ENCODE results near the gene PRMT6. TPM values are rescaled to one million over a fixed set of nuclear protein-coding genes. Genes with fewer than 3 reads are reported as not detected.
"Not testable (repeated sequence)": the region's sequence is repeated elsewhere in the genome, so short reads cannot be mapped to it uniquely, and the experiment has no call there.

Gene PRMT6
- 21.7 TPM for polyA plus RNA-seq
- long read RNA-seq, donor 1, transcript PRMT6-201 (1 exons, 2,616 nt): major isoform, 22 of 23 reads
- long read RNA-seq, donor 1, partial matches to known transcripts: 0 of 23 reads
- long read RNA-seq, donor 1, other reads (novel, unspliced or antisense): 0 of 23 reads
- long read RNA-seq, donor 2, transcript PRMT6-201 (1 exons, 2,616 nt): major isoform, 32 of 33 reads
- long read RNA-seq, donor 2, partial matches to known transcripts: 0 of 33 reads
- long read RNA-seq, donor 2, other reads (novel, unspliced or antisense): 0 of 33 reads
- long read RNA-seq, donor 3: 0 reads
- long read RNA-seq, donor 4, partial matches to known transcripts: 0 of 1 reads
- long read RNA-seq, donor 4, other reads (novel, unspliced or antisense): 0 of 1 reads
- long read RNA-seq, donor 5, transcript PRMT6-201 (1 exons, 2,616 nt): major isoform, 11 of 12 reads
- long read RNA-seq, donor 5, partial matches to known transcripts: 0 of 12 reads
- long read RNA-seq, donor 5, other reads (novel, unspliced or antisense): 0 of 12 reads
- long read RNA-seq, donor 6, transcript PRMT6-201 (1 exons, 2,616 nt): major isoform, 22 of 22 reads
- long read RNA-seq, donor 6, partial matches to known transcripts: 0 of 22 reads
- long read RNA-seq, donor 6, other reads (novel, unspliced or antisense): 0 of 22 reads
- long read RNA-seq, donor 7, transcript PRMT6-201 (1 exons, 2,616 nt): major isoform, 14 of 14 reads
- long read RNA-seq, donor 7, partial matches to known transcripts: 0 of 14 reads
- long read RNA-seq, donor 7, other reads (novel, unspliced or antisense): 0 of 14 reads
- long read RNA-seq, donor 8, transcript PRMT6-201 (1 exons, 2,616 nt): major isoform, 24 of 24 reads
- long read RNA-seq, donor 8, partial matches to known transcripts: 0 of 24 reads
- long read RNA-seq, donor 8, other reads (novel, unspliced or antisense): 0 of 24 reads
- long read RNA-seq, donor 9, transcript PRMT6-201 (1 exons, 2,616 nt): major isoform, 13 of 15 reads
- long read RNA-seq, donor 9, partial matches to known transcripts: 0 of 15 reads
- long read RNA-seq, donor 9, other reads (novel, unspliced or antisense): 0 of 15 reads
- long read RNA-seq, donor 10, transcript PRMT6-201 (1 exons, 2,616 nt): major isoform, 24 of 24 reads
- long read RNA-seq, donor 10, partial matches to known transcripts: 0 of 24 reads
- long read RNA-seq, donor 10, other reads (novel, unspliced or antisense): 0 of 24 reads
- long read RNA-seq, donor 11, transcript PRMT6-201 (1 exons, 2,616 nt): major isoform, 17 of 17 reads
- long read RNA-seq, donor 11, partial matches to known transcripts: 0 of 17 reads
- long read RNA-seq, donor 11, other reads (novel, unspliced or antisense): 0 of 17 reads

DNA sequence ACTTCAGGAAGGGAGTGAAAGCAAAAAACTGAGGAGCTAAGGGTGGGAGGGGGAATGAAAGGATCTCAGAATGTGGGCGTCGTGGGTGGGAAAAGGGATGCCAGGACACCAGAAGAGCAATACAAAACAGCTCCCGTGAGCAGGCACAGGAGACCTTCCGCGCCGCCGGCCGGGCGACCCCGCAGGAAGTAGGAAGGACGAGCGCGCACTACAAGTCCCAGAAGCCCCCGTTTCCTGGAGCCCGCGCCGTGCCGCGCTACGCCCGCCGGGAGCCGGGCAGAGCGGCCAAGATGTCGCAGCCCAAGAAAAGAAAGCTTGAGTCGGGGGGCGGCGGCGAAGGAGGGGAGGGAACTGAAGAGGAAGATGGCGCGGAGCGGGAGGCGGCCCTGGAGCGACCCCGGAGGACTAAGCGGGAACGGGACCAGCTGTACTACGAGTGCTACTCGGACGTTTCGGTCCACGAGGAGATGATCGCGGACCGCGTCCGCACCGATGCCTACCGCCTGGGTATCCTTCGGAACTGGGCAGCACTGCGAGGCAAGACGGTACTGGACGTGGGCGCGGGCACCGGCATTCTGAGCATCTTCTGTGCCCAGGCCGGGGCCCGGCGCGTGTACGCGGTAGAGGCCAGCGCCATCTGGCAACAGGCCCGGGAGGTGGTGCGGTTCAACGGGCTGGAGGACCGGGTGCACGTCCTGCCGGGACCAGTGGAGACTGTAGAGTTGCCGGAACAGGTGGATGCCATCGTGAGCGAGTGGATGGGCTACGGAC lies at the start of gene PRMT6:
TSS of gene PRMT6 (plus strand) at position 249 of the 771 bp plus-strand sequence. CDS start at position 291, 42 bp downstream.
- no CpG with 5 or more reads among the region's 73 CpGs for WGBS (ENCODE audit: insufficient coverage, low lambda C conversion rate)
- peak within 1 kb of the TSS; percentile 64 for H3K27ac ChIP-seq (ENCODE audit: low read length)

DNA sequence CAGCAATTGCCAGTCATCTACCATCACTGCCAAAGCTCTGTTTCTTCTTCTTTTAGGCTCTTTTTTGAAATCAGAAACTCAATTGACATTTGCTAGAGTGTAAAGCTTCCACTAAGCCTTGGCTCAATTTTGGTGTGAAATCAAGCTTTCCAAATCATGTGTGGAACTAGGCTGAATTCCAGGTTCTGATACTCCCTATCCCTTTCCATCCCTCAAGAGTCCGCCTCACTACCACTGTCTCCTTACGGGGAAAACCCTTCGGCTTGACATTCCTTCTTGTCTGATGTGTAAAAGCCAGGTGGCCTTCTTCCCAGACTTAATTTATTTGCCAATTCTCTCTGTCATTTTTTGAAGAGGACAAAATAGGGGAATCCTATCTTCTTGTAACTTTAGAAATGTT lies 47.2 kb upstream of the PRMT6 start:
- Histone ChIP-seq H3K27me3 (ENCODE audit: control insufficient read depth, insufficient read depth, low read length) (no peaks in the 10 kb centered on the region), H3K4me1 (ENCODE audit: control insufficient read depth, insufficient read depth, low read length) (no peaks in the 10 kb centered on the region), H3K27ac (ENCODE audit: low read length) (no peak overlapping the region), H3K36me3 (ENCODE audit: control insufficient read depth, insufficient read depth, low read length) (no peaks in the 10 kb centered on the region), H3K4me3 (ENCODE audit: low read length) (no peak overlapping the region), H3K9me3 (ENCODE audit: control insufficient read depth, low read depth, low read length) (no peaks in the 10 kb centered on the region)
- DNase-seq: no peak
- WGBS (ENCODE audit: insufficient coverage, low lambda C conversion rate): 80% methylated on average over 1 of the region's 3 CpGs

More for the DNA sequence above, at the start of gene PRMT6:
- DNase-seq: peak; percentile 72 to 90
- H3K9me3 ChIP-seq (ENCODE audit: control insufficient read depth, low read depth, low read length): no peaks in the 10 kb centered on the region
- peaks cover 5% of the 10 kb centered on the region for H3K4me1 ChIP-seq (ENCODE audit: control insufficient read depth, insufficient read depth, low read length)
- H3K4me3 ChIP-seq (ENCODE audit: low read length): peak within 1 kb of the TSS; percentile 88
- H3K27me3 ChIP-seq (ENCODE audit: control insufficient read depth, insufficient read depth, low read length): no peaks in the 10 kb centered on the region
- peaks cover 3% of the 10 kb centered on the region for H3K36me3 ChIP-seq (ENCODE audit: control insufficient read depth, insufficient read depth, low read length)

- no peaks in the 10 kb centered on the region for H3K9me3 ChIP-seq (ENCODE audit: control insufficient read depth, low read depth, low read length)
- no peak overlapping the region for H3K27ac ChIP-seq (ENCODE audit: low read length)
- H3K36me3 ChIP-seq (ENCODE audit: control insufficient read depth, insufficient read depth, low read length): no peaks in the 10 kb centered on the region
- DNase-seq: no peak
- no peaks in the 10 kb centered on the region for H3K27me3 ChIP-seq (ENCODE audit: control insufficient read depth, insufficient read depth, low read length)
- WGBS (ENCODE audit: insufficient coverage, low lambda C conversion rate): 40% methylated on average over 1 of the region's 3 CpGs
- H3K4me1 ChIP-seq (ENCODE audit: control insufficient read depth, insufficient read depth, low read length): no peaks in the 10 kb centered on the region
- H3K4me3 ChIP-seq (ENCODE audit: low read length): no peak overlapping the region
Observed at GRCh38 chr1:107010582-107010981, 45.9 kb upstream of the PRMT6 start.

DNA sequence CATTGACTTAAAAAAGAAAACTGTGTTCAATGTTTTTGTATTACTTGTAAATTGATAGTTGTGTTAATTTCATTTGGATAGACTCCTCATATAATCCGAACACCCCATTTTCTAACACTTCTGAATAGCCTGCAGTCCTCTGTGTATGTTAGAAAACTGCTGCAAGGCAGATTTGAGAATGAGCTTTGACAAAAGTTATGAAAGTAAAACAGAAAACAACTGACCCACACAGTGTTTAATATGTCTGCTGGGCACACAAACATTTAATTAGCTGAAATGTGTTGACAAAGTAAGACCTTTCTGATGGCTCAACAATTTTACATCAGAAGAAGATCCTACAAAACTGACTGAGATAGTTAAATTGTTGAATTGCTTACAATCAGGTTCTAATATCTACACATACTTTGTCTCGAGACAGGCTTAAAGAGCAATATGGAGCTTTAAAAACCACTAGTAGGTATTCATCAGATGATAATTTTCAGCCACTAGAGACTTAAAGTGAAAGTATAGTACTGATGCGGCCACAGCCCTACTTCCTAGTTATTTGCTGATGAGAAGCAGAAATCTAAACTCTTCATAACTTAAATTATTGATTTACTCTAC lies 40.0 kb upstream of the PRMT6 start:
- DNase-seq: no peak
- H3K9me3 ChIP-seq (ENCODE audit: control insufficient read depth, low read depth, low read length): no peaks in the 10 kb centered on the region
- no peak overlapping the region for H3K27ac ChIP-seq (ENCODE audit: low read length)
- no CpG with 5 or more reads among the region's 3 CpGs for WGBS (ENCODE audit: insufficient coverage, low lambda C conversion rate)
- no peaks in the 10 kb centered on the region for H3K4me1 ChIP-seq (ENCODE audit: control insufficient read depth, insufficient read depth, low read length)
- H3K4me3 ChIP-seq (ENCODE audit: low read length): no peak overlapping the region
- H3K36me3 ChIP-seq (ENCODE audit: control insufficient read depth, insufficient read depth, low read length): no peaks in the 10 kb centered on the region
- no peaks in the 10 kb centered on the region for H3K27me3 ChIP-seq (ENCODE audit: control insufficient read depth, insufficient read depth, low read length)

DNA sequence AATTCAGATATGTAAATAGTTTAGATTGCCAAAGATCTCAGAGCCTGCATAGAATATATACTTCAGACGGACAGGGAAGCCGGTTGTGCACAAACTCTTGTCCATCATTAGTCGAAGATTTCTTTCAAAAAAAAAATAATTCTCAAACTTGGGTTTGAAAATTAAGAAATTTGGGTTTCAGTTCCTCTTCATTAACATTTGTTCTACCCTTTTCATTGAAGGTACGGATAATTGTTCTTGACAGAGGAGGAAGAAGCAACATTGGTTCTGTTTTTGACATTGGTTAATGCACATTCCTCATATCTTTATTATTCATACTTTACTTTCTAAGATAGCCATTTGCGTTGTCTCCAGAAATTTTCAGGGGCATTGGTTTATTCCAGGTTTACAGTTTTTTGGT lies 38.0 kb upstream of the PRMT6 start:
- WGBS (ENCODE audit: insufficient coverage, low lambda C conversion rate): 82% methylated on average over 4 of the region's 5 CpGs
- no peak overlapping the region for H3K4me3 ChIP-seq (ENCODE audit: low read length)
- H3K4me1 ChIP-seq (ENCODE audit: control insufficient read depth, insufficient read depth, low read length): no peaks in the 10 kb centered on the region
- no peak overlapping the region for H3K27ac ChIP-seq (ENCODE audit: low read length)
- no peaks in the 10 kb centered on the region for H3K9me3 ChIP-seq (ENCODE audit: control insufficient read depth, low read depth, low read length)
- no peak for DNase-seq
- H3K27me3 ChIP-seq (ENCODE audit: control insufficient read depth, insufficient read depth, low read length): no peaks in the 10 kb centered on the region
- H3K36me3 ChIP-seq (ENCODE audit: control insufficient read depth, insufficient read depth, low read length): no peaks in the 10 kb centered on the region

DNA sequence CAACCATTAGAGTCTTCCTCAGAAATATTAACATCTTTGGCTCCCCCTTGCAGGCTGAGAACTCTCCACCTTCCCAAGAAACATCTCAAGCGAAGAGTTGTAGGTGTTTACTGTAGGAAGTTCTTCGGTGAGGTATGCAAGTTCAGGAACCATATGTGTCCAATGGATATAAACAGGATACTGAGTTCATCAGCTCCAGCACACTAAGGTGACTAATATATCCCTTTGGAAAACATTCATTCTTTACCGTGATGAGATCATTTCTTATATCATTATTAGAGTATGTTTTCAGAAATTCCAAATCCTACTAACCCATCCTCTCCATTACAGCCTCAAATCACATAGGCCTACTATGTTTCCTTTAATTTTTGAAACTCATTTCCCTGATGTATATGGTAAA lies 37.3 kb upstream of the PRMT6 start:
- no peak overlapping the region for H3K27ac ChIP-seq (ENCODE audit: low read length)
- H3K36me3 ChIP-seq (ENCODE audit: control insufficient read depth, insufficient read depth, low read length): no peaks in the 10 kb centered on the region
- DNase-seq: no peak
- H3K9me3 ChIP-seq (ENCODE audit: control insufficient read depth, low read depth, low read length): no peaks in the 10 kb centered on the region
- H3K4me3 ChIP-seq (ENCODE audit: low read length): no peak overlapping the region
- H3K4me1 ChIP-seq (ENCODE audit: control insufficient read depth, insufficient read depth, low read length): no peaks in the 10 kb centered on the region
- WGBS (ENCODE audit: insufficient coverage, low lambda C conversion rate): no CpG with 5 or more reads among the region's 3 CpGs
- no peaks in the 10 kb centered on the region for H3K27me3 ChIP-seq (ENCODE audit: control insufficient read depth, insufficient read depth, low read length)

GRCh38 chr1:107038874-107039273 lies 17.6 kb upstream of the PRMT6 start:
- H3K9me3 ChIP-seq (ENCODE audit: control insufficient read depth, low read depth, low read length); H3K4me3 ChIP-seq (ENCODE audit: low read length); H3K27me3 ChIP-seq (ENCODE audit: control insufficient read depth, insufficient read depth, low read length); H3K36me3 ChIP-seq (ENCODE audit: control insufficient read depth, insufficient read depth, low read length); H3K27ac ChIP-seq (ENCODE audit: low read length); H3K4me1 ChIP-seq (ENCODE audit: control insufficient read depth, insufficient read depth, low read length); DNase-seq: not testable (repeated sequence)
- WGBS (ENCODE audit: insufficient coverage, low lambda C conversion rate): 92% methylated on average over 2 of the region's 3 CpGs

DNA sequence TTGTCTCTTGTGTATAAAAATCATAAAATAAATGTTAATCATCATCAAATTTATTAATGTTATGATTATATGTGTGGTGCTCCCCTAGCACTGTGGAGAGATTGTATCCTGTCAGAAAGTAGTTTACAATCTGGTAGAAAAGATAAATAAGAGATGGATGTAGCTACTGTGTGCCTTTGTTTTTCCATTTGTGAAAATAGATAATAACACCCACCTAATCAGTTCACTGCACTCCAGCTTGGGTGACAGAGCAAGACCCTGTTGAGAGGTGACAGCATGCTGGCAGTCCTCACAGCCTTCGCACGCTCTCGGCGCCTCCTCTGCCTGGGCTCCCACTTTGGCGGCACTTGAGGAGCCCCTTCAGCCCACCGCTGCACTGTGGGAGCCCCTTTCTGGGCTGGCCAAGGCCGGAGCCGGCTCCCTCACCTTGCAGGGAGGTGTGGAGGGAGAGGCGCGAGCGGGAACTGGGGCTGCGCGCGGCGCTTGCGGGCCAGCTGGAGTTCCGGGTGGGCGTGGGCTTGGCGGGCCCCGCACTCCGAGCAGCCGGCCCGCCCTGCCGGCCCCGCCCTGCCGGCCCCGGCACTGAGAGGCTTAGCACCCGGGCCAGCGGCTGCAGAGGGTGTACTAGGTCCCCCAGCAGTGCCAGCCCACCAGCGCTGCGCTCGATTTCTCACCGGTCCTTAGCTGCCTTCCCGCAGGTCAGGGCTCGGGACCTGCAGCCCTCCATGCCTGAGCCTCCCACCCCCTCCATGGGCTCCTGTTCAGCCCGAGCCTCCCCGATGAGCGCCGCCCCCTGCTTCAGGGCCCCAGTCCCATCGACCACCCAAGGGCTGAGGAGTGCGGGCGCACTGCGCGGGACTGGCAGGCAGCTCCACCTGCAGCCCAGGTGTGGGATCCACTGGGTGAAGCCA lies 11.9 kb upstream of the PRMT6 start:
- not testable (repeated sequence) for H3K36me3 ChIP-seq (ENCODE audit: control insufficient read depth, insufficient read depth, low read length)

More for the DNA sequence above, 11.9 kb upstream of the PRMT6 start:
- DNase-seq; H3K4me3 ChIP-seq (ENCODE audit: low read length); H3K27ac ChIP-seq (ENCODE audit: low read length); H3K4me1 ChIP-seq (ENCODE audit: control insufficient read depth, insufficient read depth, low read length); H3K27me3 ChIP-seq (ENCODE audit: control insufficient read depth, insufficient read depth, low read length); H3K9me3 ChIP-seq (ENCODE audit: control insufficient read depth, low read depth, low read length): not testable (repeated sequence)
- WGBS (ENCODE audit: insufficient coverage, low lambda C conversion rate): no CpG with 5 or more reads among the region's 44 CpGs

Measured in large intestine (tissue), 12 donors.